A673 (cell line): ENCODE measurements around the gene PCSK6. TPM values are rescaled to one million over a fixed set of nuclear protein-coding genes. Genes with fewer than 3 reads are reported as not detected.

ENCODE experiments used
- BruUV-seq: library from RNA; stranded (reverse); fragments of 400-500 nt; replicated peaks from 2 replicates; lab custom pipeline; 2021; lab: Mats Ljungman, UMichigan
- CTCF ChIA-PET: fragments of 300-600 bp; sonication (Branson Sonifier 250); formaldehyde crosslinking; loops from one replicate; lab custom pipeline; 2022; ENCODE audit warnings: antibody characterized with exemption; lab: Charles Lee
- POLR2A ChIA-PET: fragments of 300-600 bp; sonication (Branson Sonifier 250); formaldehyde crosslinking; loops from one replicate; lab custom pipeline; 2022; ENCODE audit warnings: antibody characterized with exemption; ENCODE audit not compliant: low non-redundant PET; lab: Charles Lee
- DNase-seq: peaks from one replicate; pipeline ENCODE4 v3.0.0-alpha.2; 2015; ENCODE audit warnings: low spot score
- H3K27ac ChIP-seq: fragments of 200-600 bp; sonication (generic); 2 replicates; pipeline ENCODE4 v1.5.1; 2016; ENCODE audit warnings: mixed run types, low read depth, mild to moderate bottlenecking, mixed read lengths, antibody characterized with exemption, low read length; ENCODE audit not compliant: poor library complexity, severe bottlenecking
- H3K27me3 ChIP-seq: fragments of 200-600 bp; sonication (generic); replicated peaks from 2 replicates; pipeline ENCODE4 v1.6.1; 2017; ENCODE audit warnings: mixed run types, low read depth, mild to moderate bottlenecking, mixed read lengths, antibody characterized with exemption, low read length; ENCODE audit not compliant: insufficient read depth, poor library complexity
- H3K36me3 ChIP-seq: fragments of 200-600 bp; sonication (generic); 2 replicates; pipeline ENCODE4 v1.6.1; 2016; ENCODE audit warnings: mixed run types, mild to moderate bottlenecking, mixed read lengths, antibody characterized with exemption, low read length; ENCODE audit not compliant: insufficient read depth, poor library complexity, severe bottlenecking
- H3K4me1 ChIP-seq: fragments of 200-600 bp; sonication (generic); 2 replicates; pipeline ENCODE4 v1.6.1; 2017; ENCODE audit warnings: mixed run types, mild to moderate bottlenecking, mixed read lengths, antibody characterized with exemption, low read length; ENCODE audit not compliant: insufficient read depth, poor library complexity, severe bottlenecking
- H3K4me3 ChIP-seq: fragments of 200-600 bp; sonication (generic); 2 replicates; pipeline ENCODE4 v1.5.1; 2016; ENCODE audit warnings: low read depth, mixed run types, mild to moderate bottlenecking, mixed read lengths, low read length; ENCODE audit not compliant: poor library complexity, severe bottlenecking
- H3K9me3 ChIP-seq: fragments of 200-600 bp; sonication (generic); 2 replicates; pipeline ENCODE4 v1.6.1; 2016; ENCODE audit warnings: mixed run types, low read depth, mild to moderate bottlenecking, mixed read lengths, antibody characterized with exemption, low read length; ENCODE audit not compliant: poor library complexity, severe bottlenecking
- EZH2 ChIP-seq: fragments of 200-600 bp; sonication (generic); IDR thresholded peaks from 2 replicates; pipeline ENCODE4 v1.6.1; 2017; ENCODE audit warnings: borderline replicate concordance, low read depth, mild to moderate bottlenecking, mixed read lengths, antibody characterized with exemption, low read length; ENCODE audit not compliant: poor library complexity, severe bottlenecking
- intact Hi-C: fragments of 100-400 bp; cut with micrococcal nuclease; formaldehyde crosslinking; loops from one replicate; pipeline ENCODE4 v1.10.0; 2022; ENCODE audit not compliant: unreplicated experiment
- total RNA-seq: library from RNA; stranded (reverse); gene quantifications from 2 replicates; pipeline ENCODE4 v1.2.3, GENCODE V29; 2021
- TF ChIP-seq, protein P1 (sequence below): fragments of 300-800, 200-600 bp; sonication (generic); conservative IDR thresholded peaks from 2 replicates; pipeline ENCODE4 v1.5.1; 2017; ENCODE audit warnings: low read depth, mild to moderate bottlenecking, antibody characterized with exemption, low read length, moderate library complexity, mixed read lengths

The PCSK6 gene
- total RNA-seq, 1 experiment from 2014 or later, result 2.6 TPM

DNA sequence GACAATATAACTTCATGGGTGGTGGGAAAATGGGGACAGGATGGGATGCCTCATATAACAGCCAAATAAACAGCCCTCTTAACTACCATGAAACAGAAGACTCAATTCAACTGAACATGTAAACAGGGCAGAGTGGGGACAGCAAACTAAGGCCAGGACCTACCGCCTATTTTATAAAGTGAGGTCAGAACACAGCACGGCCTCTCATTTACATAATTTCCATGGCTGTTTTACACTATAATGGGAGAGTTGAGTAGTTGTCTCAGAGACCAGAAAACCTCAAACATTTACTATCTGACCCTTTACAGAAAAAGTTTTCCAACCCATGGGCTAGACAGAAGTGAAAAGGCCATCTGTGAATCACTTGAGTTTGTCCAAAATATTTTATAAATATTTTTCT is 137.8 kb downstream of the PCSK6 start:
- CTCF ChIA-PET, result no interaction called here
- POLR2A ChIA-PET, result no interaction called here
- no peak overlapping the region for H3K4me3 ChIP-seq
- H3K36me3 ChIP-seq, result no peaks in the 10 kb centered on the region
- intact Hi-C loops, result no loop called here
- H3K27me3 ChIP-seq, result no peaks in the 10 kb centered on the region
- no peaks in the 10 kb centered on the region for H3K4me1 ChIP-seq
- no TSS peak for BruUV-seq
- H3K9me3 ChIP-seq, result no peaks in the 10 kb centered on the region
- H3K27ac ChIP-seq, result no peak overlapping the region
- DNase-seq, result no peak
- TF ChIP-seq, protein P1, sequence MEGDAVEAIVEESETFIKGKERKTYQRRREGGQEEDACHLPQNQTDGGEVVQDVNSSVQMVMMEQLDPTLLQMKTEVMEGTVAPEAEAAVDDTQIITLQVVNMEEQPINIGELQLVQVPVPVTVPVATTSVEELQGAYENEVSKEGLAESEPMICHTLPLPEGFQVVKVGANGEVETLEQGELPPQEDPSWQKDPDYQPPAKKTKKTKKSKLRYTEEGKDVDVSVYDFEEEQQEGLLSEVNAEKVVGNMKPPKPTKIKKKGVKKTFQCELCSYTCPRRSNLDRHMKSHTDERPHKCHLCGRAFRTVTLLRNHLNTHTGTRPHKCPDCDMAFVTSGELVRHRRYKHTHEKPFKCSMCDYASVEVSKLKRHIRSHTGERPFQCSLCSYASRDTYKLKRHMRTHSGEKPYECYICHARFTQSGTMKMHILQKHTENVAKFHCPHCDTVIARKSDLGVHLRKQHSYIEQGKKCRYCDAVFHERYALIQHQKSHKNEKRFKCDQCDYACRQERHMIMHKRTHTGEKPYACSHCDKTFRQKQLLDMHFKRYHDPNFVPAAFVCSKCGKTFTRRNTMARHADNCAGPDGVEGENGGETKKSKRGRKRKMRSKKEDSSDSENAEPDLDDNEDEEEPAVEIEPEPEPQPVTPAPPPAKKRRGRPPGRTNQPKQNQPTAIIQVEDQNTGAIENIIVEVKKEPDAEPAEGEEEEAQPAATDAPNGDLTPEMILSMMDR, result no peak
- TF ChIP-seq EZH2, result no peak

DNA sequence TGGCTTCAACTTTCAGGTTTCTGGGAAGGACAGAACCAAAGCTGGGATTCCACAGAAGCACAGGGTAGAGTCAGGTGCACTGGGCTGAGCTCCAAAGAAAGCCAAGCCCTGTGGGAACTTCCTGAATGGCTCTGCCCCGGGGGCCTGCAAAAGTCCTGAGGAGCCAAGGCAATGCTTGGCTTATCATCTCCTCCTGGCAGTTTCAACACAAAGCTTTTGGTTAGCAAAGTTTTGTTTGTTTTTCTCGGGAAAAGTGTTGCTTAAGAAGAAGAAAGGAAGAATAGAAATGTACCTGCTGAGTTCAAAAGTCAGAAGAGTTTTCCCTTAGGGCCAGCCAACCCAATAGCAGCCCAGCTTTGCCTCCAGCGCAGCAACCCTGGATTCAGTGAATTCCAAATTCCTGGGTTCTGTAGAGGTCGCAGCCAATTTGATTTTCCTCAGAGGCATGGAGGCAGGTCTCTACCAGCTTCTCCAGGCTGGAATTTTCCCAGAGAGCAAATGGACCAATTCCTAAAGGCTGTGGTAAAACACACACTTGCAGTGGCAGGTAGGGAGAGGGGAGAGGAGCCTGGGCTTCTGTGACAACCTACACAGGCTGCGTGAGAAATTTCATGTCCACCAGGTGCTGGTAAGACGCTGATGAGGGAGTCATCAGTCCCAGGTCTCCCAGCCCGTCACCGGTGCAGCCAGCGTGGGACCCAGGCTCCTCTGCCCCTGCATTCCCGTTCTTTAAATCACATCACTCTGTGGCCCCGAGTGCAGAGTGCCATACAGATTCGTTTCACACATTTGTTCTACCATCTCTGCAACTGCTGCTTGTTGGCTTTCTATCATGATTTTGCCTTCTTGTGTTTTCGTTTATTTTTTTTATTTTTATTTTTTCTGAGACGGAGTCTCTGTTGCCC is 140.2 kb downstream of the PCSK6 start:
- no TSS peak for BruUV-seq
- intact Hi-C loops, result no loop called here
- CTCF ChIA-PET, result no interaction called here
- no peak for DNase-seq
- TF ChIP-seq EZH2, result no peak
- TF ChIP-seq, protein P1, result no peak
- Histone ChIP-seq H3K4me3 (no peak overlapping the region), H3K27ac (no peak overlapping the region), H3K9me3 (no peaks in the 10 kb centered on the region), H3K36me3 (no peaks in the 10 kb centered on the region), H3K4me1 (no peaks in the 10 kb centered on the region), H3K27me3 (no peaks in the 10 kb centered on the region)
- POLR2A ChIA-PET, result no interaction called here

DNA sequence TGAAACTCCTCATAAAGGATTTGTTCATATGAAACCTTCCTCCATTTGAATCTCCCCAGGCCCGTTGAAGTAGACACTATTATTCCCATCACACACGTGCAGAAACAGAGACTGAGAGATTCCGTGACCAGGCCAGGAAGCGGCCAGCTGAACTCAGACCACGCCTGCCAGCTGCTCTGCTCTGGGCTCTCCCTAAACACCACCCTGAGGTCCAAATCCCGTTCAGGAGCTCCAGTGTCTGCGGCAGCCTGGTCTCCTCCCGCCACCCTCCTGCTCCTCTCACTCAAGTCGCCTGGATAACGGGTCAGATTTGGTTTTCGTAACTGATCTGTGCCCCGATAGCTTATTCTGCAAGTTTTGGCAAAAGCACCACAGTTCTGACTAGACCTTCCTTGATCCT is 140.9 kb downstream of the PCSK6 start:
- H3K27ac ChIP-seq, result no peak overlapping the region
- H3K9me3 ChIP-seq, result no peaks in the 10 kb centered on the region
- TF ChIP-seq EZH2, result no peak
- TF ChIP-seq, protein P1, result no peak
- no peaks in the 10 kb centered on the region for H3K4me1 ChIP-seq
- BruUV-seq, result no TSS peak
- H3K36me3 ChIP-seq, result no peaks in the 10 kb centered on the region
- ChIA-PET CTCF (no interaction called here), POLR2A (no interaction called here)
- no peaks in the 10 kb centered on the region for H3K27me3 ChIP-seq
- no peak for DNase-seq
- intact Hi-C loops, result no loop called here
- no peak overlapping the region for H3K4me3 ChIP-seq
